HFF-Myc (cell line): ENCODE results near the gene SEC14L5.

Experiments
- DNase-seq: peaks from one replicate; pipeline ENCODE4 v3.0.0-alpha.2; 2011; ENCODE audit warnings: low read depth; ENCODE audit errors: extremely low read depth
- H3K4me3 ChIP-seq: replicated peaks from 2 replicates; pipeline ENCODE4 v1.5.1; 2011; ENCODE audit warnings: low read depth, mild to moderate bottlenecking, control low read depth, low read length
- CTCF ChIP-seq: IDR thresholded peaks from 2 replicates; pipeline ENCODE4 v1.5.1; 2012; ENCODE audit warnings: mild to moderate bottlenecking, low read depth, low read length, control low read depth; ENCODE audit errors: missing control alignments

Gene SEC14L5

GRCh38 chr16:5027086-5027485, 69.0 kb downstream of the SEC14L5 start:
- no peak for TF ChIP-seq CTCF
- H3K4me3 ChIP-seq: no peak overlapping the region
- no peak for DNase-seq

GRCh38 chr16:5027575-5028235, 69.6 kb downstream of the SEC14L5 start:
- H3K4me3 ChIP-seq: no peak overlapping the region
- no peak for DNase-seq
- no peak for TF ChIP-seq CTCF

GRCh38 chr16:5028950-5029475, 70.9 kb downstream of the SEC14L5 start:
- no peak for DNase-seq
- no peak for TF ChIP-seq CTCF
- H3K4me3 ChIP-seq: no peak overlapping the region

GRCh38 chr16:5030251-5030870, 72.2 kb downstream of the SEC14L5 start:
- DNase-seq: no peak
- no peak for TF ChIP-seq CTCF
- H3K4me3 ChIP-seq: no peak overlapping the region

- no peak for DNase-seq
- no peak overlapping the region for H3K4me3 ChIP-seq
- TF ChIP-seq CTCF: no peak
Observed at GRCh38 chr16:5031601-5032000, 73.5 kb downstream of the SEC14L5 start.

GRCh38 chr16:5032748-5033167, 74.6 kb downstream of the SEC14L5 start:
- no peak for TF ChIP-seq CTCF
- no peak for DNase-seq

More at GRCh38 chr16:5032748-5033167, 74.6 kb downstream of the SEC14L5 start:
- H3K4me3 ChIP-seq: peak overlapping the region; percentile 74
